HG02798 (cell line): ENCODE measurements around the gene ADGRL1.
"Not testable (repeated sequence)": the region's sequence is repeated elsewhere in the genome, so short reads cannot be mapped to it uniquely, and the experiment has no call there.

Experiments
- ATAC-seq: cut with Tn5 transposase; IDR thresholded peaks from one replicate; pipeline ENCODE4 v1.9.1; 2021; ENCODE audit warnings: mild to moderate bottlenecking; ENCODE audit not compliant: unreplicated experiment, poor library complexity

Gene ADGRL1

GRCh38 chr19:14221345-14221744 lies 15.4 kb upstream of the ADGRL1 start:
- not testable (repeated sequence) for ATAC-seq

DNA sequence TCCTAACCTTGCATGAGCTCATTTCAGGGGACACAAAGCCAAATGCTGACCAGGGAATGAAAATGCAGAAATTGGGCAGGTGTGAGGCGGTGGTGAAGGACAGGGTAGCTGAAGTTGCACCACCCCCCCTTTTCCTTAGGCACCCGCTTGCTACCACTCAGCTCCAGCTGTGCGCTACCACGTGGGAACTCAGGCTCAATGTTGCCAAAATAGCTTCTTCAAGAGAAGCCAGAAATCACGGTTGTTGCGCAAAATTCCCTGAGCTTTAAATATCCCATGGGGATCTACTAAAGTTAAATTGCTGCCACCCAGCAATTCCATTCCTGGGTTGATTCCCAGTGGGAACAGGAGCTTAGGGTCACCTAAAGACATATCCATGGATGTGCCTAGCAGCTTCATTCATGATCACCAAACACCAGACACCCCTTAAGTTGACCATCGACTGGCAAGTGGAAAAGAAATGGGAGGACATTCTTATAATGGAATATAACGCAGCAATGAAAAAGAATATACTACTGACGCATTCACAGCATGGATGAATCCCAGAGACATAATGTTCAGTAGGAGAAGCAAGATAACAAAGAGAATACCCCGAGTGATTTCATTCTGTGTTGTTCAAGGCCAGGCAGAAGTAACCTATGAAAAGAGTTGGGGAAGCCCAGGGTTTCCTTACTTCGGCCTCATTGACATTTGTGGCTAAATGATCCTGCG lies 12.8 kb upstream of the ADGRL1 start:
- no peak for ATAC-seq

- not testable (repeated sequence) for ATAC-seq
These were observed 11.9 kb upstream of the ADGRL1 start for GRCh38 chr19:14217886-14218285.

- no peak for ATAC-seq
These were observed 8.6 kb upstream of the ADGRL1 start for GRCh38 chr19:14214580-14214979.

- ATAC-seq = not testable (repeated sequence)
These were observed 4.2 kb upstream of the ADGRL1 start for GRCh38 chr19:14210182-14210581.

DNA sequence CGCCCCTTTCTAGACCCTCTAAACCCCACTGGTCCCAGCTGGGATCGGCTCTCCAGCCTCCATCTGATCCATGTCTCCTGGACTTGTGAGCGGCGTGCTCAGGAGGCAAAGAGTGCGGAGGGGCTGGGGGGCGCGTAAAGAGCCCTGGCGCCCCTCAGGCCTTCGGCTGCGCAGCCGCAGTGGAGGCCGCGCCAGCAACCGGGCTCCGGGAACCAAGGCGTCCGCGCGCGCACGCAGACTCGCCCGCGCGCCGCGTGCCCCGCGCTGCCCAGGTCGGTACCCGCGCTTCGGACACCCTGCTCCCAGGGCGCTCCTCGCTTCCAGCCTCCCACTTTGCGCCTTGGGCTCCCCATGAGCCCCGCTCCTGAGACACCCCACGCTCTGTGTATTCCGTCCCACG lies 3.4 kb upstream of the ADGRL1 start:
- ATAC-seq = not testable (repeated sequence)

GRCh38 chr19:14208496-14208895 lies 2.5 kb upstream of the ADGRL1 start:
- ATAC-seq = not testable (repeated sequence)

DNA sequence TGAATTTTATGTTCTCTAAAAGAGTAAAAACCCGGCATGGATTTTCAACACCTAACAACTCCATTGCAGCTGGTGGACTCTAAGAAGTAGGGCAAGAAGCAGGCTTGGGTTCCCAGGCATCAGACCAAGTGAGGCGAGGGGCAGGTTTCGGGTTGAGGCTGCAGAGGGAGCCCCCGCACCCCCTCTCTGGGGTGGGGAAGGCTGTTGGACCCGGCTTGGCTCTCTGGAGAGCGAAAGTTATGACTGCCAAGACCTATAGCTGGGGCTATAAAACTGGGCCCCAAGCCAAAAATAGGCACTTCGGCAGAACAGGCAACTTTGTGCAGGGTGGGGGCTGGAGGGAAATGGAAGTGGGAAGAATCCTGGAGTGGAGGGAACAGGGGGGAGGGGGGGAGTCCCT lies 1.8 kb upstream of the ADGRL1 start:
- ATAC-seq = not testable (repeated sequence)

DNA sequence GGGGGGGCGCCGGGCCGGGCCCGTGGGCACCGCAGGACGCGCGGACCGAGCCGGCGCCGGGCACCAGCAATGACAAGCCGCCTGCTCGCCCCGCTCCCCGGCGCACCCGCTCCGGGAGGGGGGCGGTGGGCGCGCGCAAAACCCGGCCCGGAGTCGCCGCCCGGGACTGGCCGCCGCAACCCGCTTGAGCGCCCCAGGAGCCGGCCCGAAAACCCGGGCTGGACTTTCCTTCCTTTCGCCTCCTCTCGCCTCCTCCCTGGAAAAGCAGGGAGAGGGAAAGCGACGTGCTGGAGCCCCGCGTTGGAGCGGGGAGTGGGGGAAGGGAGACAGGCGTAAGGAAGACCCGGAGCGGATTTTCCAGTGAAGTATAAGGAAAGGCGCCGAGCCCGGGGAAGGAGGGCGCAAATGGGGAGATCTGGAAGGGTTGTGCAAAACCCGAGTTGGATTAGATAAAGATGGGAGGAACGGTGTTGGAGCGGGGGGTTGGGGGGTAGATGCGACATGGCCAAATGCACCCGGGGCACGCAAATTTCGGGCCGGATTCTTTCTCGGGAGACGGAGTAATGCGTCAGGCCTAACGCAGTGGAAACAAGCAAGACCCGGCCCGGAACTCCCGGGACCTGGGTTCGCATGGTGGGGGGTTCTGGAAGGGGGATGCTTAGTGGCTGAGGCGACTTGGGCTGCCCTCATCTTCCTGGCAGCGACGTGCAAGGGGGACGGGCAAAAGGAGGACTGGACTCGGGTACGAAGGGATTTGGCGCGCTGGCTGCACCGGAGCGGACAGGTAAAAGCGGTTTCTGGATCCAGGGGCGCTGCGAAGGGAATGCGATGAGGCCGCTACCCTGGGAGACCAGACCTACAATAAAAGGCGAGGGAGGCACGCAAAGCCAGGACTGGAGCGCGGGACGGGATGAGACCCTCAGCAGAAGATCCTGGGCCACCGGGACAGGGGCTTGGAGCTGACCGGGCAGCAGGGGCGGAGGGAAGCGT lies 1.1 kb upstream of the ADGRL1 start:
- ATAC-seq = peak; percentile 55

DNA sequence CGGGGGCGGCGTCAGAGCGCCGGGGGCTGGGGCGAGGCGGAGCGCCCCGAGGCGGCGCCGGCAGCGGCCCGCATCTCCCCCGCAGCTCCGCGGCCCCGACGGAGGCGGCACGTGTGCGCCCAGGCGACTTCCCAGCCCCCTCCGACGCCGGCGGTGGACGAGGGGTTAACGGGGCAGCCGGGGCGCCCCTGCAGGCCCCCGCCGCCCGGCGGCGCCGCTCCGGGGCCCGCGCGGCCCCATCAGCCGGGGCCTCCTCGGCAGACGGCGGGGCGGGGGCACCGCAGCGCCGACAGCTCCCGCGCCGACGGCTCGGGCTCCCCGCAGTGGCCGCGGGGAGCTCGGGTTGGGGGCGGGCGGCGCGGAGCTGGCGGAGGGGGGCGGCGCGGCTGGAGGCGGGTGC lies 339 bp upstream of the ADGRL1 start:
- peak; percentile 14 for ATAC-seq

DNA sequence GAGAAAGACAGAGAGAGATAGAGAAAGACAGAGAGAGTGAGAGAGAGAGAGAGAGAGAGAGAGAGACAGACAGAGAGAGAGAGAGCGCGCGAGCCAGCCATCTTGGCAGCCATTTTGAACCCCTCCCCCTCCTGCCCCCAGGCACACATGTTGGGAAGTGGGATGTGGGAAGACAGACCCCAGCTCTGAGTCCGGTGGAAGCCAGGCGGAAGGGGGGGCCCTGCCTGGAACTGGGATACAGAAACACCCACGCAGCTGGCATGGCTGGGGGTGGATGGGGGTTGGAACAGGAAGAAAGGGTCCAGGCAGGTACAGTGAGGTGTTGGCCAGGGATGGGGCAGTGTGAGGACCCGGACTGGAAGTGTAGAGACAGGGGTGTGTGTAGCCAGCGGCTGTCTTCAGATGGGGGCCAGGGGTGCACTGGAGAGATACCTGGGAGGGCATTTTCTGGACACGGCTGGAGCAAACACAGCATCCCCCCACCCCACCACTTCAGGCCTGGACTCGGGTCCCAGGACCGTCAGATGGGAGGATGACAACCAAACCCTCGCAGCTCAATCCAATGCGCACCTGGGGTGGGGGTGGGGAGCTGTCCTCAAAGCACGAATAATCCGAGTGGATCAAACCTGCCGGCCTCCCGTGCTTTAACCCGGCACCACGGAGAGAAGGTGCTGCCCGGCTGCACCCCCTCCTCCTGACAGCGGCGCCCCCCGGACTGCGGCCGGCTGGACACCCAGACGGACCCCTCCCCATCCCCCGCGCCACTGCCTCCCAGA lies 1.1 kb downstream of the ADGRL1 start:
- not testable (repeated sequence) for ATAC-seq

DNA sequence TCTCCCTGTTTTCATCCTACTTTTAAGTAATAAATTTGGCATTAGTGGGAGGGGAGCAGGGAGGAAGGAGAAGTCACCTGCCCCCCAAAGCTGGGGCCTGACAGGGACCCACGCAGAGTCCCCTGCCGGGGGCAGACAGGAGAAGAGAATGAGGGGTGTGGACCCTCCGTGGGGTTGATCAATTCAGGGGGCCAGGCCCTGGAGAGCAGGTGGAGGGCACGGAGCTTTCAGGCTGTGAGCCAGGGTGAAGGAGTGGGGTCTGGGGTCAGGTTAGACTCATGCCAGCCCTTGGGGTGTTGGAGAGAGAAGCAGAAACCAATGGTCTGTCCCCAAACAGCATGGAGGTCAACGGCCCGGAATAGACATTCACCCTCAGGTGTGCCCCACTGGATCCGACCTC lies 1.8 kb downstream of the ADGRL1 start:
- ATAC-seq = not testable (repeated sequence)

- not testable (repeated sequence) for ATAC-seq
These were observed 2.2 kb downstream of the ADGRL1 start for GRCh38 chr19:14203788-14204187.

GRCh38 chr19:14203177-14203576 lies 2.8 kb downstream of the ADGRL1 start:
- no peak for ATAC-seq

DNA sequence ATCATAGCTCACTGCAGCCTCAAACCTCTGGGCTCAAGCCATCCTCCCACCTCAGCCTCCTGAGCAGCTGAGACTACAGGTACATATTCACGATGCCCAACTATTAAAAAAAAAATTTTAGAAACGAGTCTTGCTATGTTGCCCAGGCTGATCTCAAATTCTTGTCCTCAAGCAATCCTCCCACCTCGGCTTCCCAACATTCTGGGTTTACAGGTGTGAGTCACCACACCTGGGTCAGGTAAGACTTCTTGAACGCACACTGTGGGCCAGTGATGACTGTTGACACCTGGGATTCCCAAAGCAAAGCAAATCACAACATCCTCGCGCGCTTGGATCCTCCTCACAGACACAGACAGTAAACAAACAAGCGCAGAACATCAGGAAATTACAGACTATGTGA lies 4.5 kb downstream of the ADGRL1 start:
- not testable (repeated sequence) for ATAC-seq

- ATAC-seq = not testable (repeated sequence)
These were observed 5.7 kb downstream of the ADGRL1 start for GRCh38 chr19:14200147-14200841.

DNA sequence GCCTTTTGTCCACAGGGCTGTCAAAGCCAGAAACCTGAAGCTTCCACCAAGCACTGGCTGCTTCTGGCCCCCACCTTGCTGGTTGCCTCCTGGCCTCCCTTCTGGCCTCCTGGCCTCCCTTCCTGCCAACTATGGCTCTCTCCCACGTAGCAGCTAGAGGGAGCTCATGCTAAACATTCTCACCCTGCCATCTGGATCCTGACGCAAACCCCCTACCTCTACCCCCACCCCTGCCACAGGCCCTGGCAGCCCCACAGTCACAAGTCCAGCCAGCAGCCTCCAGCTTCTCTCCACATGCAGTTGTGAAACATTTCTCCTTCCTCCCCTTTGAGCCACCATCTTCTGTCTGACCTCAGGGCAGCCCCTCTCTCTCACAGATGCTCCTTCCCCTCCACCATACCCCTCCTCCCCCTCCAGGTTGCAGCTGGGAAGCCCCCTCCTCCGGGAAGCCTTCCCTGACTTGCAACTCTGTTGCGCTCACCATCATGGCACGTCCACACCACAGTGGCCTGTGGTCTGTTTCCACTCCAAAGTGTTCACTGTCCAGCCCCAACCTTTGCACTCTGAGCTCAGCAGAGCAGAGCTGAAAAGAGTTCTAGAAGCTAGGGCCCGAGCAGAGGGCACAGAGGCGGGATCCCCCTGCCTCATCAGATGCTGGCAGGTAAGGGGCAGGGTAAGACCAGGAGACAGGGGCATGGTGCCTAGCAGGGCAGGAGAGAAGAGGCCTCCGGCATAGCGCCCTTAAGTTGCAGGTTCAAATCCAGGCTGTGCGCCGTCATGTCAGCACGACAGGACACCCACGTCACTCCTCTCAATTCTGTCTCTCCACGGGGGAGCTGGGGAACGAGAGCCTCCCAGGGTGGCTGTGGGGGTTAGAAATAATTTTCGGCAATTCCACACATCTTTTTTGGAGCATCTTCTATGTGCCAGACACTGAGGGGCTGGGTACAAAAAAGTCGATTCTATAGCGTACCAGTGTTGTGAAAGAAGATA lies 7.3 kb downstream of the ADGRL1 start:
- ATAC-seq = no peak

- ATAC-seq = no peak
These were observed 8.1 kb downstream of the ADGRL1 start for GRCh38 chr19:14197882-14198281.

GRCh38 chr19:14197288-14197687 lies 8.7 kb downstream of the ADGRL1 start:
- ATAC-seq = not testable (repeated sequence)
